Measurements from ENCODE around the gene UBE2G2.

Gene UBE2G2

DNA sequence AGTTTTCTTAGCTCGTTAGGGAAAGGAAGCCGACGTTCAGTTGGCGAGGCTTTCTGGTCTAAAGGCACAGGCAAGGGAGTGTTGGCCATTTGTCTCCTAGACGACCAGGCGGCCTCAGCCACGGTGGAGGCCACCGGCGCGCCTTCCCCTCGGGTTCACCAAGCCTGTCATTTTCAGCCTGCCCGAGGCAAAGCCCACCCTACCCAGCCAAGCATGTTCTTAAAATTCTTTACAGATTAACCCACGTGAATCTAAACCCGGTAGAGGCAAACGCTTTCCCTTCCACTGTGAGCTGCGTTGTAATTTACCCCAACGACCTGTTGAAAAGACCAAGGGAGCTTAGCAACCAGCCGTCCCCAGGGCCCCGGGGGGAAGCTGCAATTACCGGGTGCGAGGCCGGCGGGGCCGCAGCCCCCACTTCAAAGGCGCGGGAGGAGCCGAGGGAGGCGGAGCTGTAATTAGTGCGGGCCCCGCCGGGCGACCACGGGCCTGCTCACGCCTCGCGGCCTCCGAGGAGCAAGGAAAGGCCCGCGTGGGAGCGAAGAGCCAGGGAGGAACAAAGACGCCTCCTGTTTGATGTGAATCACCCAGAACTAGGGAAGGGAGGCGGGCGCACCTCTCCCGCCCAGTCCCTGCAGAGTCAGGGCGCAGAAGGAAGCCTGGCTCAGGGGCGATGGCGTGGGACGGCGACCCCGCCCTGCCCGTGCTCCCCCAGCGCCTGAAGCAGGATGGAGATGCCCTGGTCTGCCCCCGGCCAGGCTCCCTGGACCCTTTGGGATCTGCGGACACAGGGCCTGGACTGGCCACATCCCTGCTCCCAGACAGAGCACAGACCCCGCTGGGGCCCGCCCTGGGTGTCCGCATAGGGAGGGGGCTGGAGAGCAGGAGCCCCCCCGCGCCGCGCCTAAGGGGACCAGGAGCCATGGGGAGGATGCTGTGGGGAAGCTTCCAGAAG is 78.2 kb downstream of the UBE2G2 start:
- DNase-seq, result no peak

DNA sequence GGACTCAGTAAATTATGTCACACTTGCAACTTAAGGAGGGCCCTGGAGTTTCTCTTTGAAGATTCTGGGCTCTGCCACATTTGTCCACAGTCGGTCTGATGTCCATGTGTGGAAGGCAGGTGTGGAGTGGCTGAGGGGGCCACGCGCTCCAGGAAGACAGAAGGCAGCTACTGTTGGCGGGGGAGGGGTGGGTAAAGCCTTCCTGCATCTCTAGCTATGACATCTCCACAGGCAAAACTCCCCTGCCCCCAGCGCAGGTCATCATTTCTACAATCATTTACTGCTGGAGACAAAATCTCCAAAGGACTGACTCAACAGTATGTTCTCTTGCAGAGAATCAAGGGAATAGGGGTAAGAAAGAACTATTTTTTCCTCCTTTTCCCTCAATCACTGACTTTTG is 78.9 kb downstream of the UBE2G2 start:
- no peak for DNase-seq

DNA sequence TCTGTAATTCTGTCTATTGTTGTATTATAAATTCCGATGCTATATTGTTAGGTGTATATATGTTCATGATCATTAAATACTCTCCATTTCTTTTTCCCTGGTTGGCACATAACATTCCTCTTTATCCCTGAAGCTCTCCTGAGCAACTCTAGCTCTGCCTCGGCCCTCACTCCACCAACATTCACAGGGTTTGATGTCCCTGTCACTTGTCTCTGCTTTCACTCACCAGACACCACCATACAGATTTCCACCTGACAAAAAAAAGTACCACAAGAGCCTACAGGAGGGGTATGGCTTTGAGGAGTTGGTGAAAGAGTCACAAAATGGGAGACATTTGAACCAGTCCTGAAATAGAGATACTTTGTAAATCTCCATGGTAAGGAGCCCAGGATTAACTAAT is 81.5 kb downstream of the UBE2G2 start:
- no peak for DNase-seq
